ENCODE results near the gene STIM1. TPM values are rescaled to one million over a fixed set of nuclear protein-coding genes. Genes with fewer than 3 reads are reported as not detected.

Gene STIM1
- total RNA-seq, 3 donors from 2014 or later = 56.1 to 74.8 (median 72.5) TPM

- intact Hi-C loops (cut with DNase I, micrococcal nuclease) = no loop called here
- H3K9me3 ChIP-seq = no peaks in the 10 kb centered on the region
- no peaks in the 10 kb centered on the region for H3K36me3 ChIP-seq (ENCODE audit: low read depth)
- peak; percentile 77 for ATAC-seq
- H3K4me1 ChIP-seq (ENCODE audit: low read depth) = peaks cover 27% of the 10 kb centered on the region
- TF ChIP-seq CTCF (IDR thresholded peaks at IDR 0.05) = peak; percentile 72
- H3K4me3 ChIP-seq = peak overlapping the region; percentile 59
- DNase-seq = peak; percentile 93 to 94 (median 93)
Observed at GRCh38 chr11:3841426-3842350, 13.8 kb upstream of the STIM1 start.

GRCh38 chr11:3843326-3843725 lies 12.1 kb upstream of the STIM1 start:
- peaks cover 19% of the 10 kb centered on the region for H3K4me1 ChIP-seq (ENCODE audit: low read depth)
- intact Hi-C loops (cut with DNase I, micrococcal nuclease) = no loop called here
- DNase-seq (no peak), ATAC-seq (no peak)
- H3K36me3 ChIP-seq (ENCODE audit: low read depth) = no peaks in the 10 kb centered on the region
- no peak for TF ChIP-seq CTCF (IDR thresholded peaks at IDR 0.05)
- H3K4me3 ChIP-seq = no peak overlapping the region
- no peaks in the 10 kb centered on the region for H3K9me3 ChIP-seq

GRCh38 chr11:3845246-3845645 lies 10.2 kb upstream of the STIM1 start:
- intact Hi-C loops (cut with DNase I, micrococcal nuclease) = loop anchor here in 1 of 2 donors (5.0 kb wide), 1 partner anchor 227 kb away; no protein-coding TSS in a partner anchor
- Histone ChIP-seq H3K36me3 (ENCODE audit: low read depth) (no peaks in the 10 kb centered on the region), H3K4me3 (no peak overlapping the region), H3K4me1 (ENCODE audit: low read depth) (peaks cover 3% of the 10 kb centered on the region), H3K9me3 (no peaks in the 10 kb centered on the region)
- ATAC-seq (no peak), DNase-seq (no peak)
- no peak for TF ChIP-seq CTCF (IDR thresholded peaks at IDR 0.05)

GRCh38 chr11:3845670-3846069 lies 9.8 kb upstream of the STIM1 start:
- H3K4me1 ChIP-seq (ENCODE audit: low read depth) = peaks cover 3% of the 10 kb centered on the region
- DNase-seq = no peak
- no peak for ATAC-seq
- H3K36me3 ChIP-seq (ENCODE audit: low read depth) = no peaks in the 10 kb centered on the region
- intact Hi-C loops (cut with DNase I, micrococcal nuclease) = loop anchor here in 1 of 2 donors (5.0 kb wide), 1 partner anchor 227 kb away; no protein-coding TSS in a partner anchor
- TF ChIP-seq CTCF (IDR thresholded peaks at IDR 0.05) = no peak
- H3K9me3 ChIP-seq = no peaks in the 10 kb centered on the region
- H3K4me3 ChIP-seq = no peak overlapping the region

GRCh38 chr11:3849297-3849874 lies 6.1 kb upstream of the STIM1 start:
- Histone ChIP-seq H3K9me3 (no peaks in the 10 kb centered on the region), H3K4me1 (ENCODE audit: low read depth) (peaks cover 2% of the 10 kb centered on the region), H3K36me3 (ENCODE audit: low read depth) (no peaks in the 10 kb centered on the region), H3K4me3 (no peak overlapping the region)
- peak; percentile 49 for TF ChIP-seq CTCF (IDR thresholded peaks at IDR 0.05)
- intact Hi-C loops (cut with DNase I, micrococcal nuclease) = loop anchor here (2.0 to 5.0 kb wide), 2 partner anchors 223 kb away; no protein-coding TSS in a partner anchor
- ATAC-seq (peak; percentile 68), DNase-seq (peak in 1 of 3 donors; percentile 76)

Data from mucosa of descending colon (tissue), 3 donors.